PC-9 (cell line): ENCODE results near the gene XXYLT1.

Experiments used
- CTCF ChIP-seq: fragments of 200-600 bp; sonication (generic); conservative IDR thresholded peaks from 2 replicates; pipeline ENCODE4 v1.6.1; 2017; ENCODE audit warnings: mixed run types, antibody characterized with exemption, mild to moderate bottlenecking, moderate library complexity
- EZH2 ChIP-seq: fragments of 200-600 bp; sonication (generic); IDR thresholded peaks from 2 replicates; pipeline ENCODE4 v1.8.0; 2017; ENCODE audit warnings: antibody characterized with exemption, low read depth

- TF ChIP-seq CTCF (no peak), EZH2 (no peak)
These were observed 232.8 kb downstream of the XXYLT1 start for GRCh38 chr3:195038161-195038560.
